ENCODE data around the gene DGKG.

The DGKG gene

DNA sequence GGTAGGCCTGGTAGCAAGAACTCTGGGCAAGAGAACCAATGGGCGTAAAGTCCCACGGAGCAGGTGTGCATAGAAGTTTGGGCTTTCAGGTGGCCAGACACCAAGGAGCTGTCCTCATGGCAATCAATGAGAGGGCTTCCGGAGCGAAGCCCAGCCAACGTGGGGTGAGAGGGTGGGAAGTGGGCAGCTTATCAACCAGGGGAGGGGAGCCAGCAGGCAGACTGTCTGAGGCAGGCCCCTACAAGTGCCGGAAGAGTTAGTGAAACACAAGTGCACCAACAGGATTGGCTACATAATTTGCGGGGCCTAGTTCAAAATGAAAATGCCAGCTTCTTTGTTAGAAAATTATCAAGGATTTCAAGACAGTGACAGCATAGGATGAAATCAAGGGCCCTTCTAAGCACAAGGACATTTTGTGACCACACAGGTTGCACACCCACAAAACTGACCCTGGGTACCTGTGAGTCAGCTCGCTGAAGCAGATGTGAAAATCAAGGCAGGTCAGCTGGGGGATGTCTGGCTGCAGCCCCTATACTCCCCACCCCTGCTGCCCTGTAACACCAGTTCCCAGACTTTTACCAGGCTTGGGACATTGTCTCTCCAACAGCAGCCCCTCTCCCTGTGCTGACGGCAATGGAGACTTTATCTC is 151.1 kb downstream of the DGKG start:
- no peak for DNase-seq (ENCODE audit: low read depth in 2 of 2)

DNA sequence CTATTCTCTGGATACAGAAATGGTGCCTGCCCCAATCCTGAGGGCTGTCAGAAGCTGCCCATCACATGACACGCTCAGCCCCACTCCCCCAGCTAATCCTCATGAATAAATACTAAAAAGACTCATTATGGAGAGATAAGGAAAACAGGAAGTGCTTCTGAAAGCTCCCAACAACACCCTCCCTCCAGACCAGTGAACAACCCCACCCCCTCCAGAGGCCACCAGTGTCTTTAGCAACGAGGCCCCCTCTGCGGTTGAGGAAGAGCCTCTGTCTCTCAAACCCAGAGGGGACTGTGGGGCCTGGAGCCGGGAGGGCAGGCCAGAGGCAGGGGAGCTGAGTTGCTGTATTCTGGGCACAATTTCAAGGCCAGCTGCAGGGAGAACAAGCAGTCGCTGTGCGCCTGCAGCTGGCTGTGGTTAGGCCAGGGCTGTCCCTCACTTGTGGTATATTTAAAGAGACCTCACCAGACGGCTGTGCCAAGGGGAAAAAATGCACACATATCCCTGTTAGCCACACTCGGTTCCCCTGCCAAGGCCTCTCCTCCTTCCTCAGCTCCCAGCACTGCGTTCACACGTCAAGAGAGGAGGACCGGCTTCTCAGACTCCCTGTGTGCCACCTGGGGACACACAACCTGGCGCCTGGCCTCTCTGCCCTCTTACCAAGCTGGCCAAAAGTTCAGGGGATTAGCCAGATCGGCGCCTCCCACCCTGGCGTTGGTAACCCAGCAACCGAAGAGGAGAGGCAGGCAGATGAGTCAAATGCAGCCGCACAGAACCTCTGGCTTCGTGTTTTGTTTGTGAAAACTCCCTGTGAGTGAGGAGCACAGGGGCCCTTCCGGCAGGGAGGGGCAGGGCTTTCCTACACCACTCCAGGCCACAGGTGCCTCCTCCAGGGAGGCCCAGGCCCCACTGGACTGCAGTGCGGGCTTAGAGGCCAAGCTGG is 152.0 kb downstream of the DGKG start:
- DNase-seq (ENCODE audit: low read depth in 2 of 2) = no peak

DNA sequence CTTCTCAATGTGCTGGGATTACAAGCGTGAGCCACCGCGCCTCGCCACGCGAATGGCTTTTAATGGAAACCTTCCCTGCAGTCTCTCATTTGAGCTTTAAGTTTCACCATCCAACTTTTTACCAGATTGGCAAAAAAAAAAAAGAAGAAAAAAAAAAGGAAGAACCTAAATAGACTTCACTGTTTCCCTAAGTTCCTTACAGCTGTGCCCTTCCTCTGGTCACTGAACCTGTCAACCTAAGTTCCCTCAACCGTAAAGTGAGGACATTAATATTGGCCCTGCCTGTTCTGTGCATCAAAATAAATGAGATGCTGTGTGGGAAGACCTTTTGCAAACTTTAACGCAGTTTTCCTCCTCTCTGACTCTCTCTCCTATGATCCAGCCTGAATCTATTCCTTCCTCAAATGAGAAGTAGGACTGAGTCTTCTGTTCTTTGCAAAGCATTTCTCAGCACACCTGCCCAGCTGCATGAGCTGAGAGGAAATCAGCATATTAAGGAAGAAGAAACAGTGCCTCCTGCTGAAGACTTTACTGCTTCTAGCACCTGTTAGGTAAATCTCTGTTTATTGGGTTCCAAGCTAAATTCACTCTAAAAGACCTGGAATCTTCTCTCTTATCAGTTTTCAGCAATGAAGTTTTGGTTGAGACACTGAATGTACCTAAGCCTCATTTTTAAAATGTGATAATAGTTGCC is 153.6 kb downstream of the DGKG start:
- DNase-seq (ENCODE audit: low read depth in 2 of 2) = no peak

DNA sequence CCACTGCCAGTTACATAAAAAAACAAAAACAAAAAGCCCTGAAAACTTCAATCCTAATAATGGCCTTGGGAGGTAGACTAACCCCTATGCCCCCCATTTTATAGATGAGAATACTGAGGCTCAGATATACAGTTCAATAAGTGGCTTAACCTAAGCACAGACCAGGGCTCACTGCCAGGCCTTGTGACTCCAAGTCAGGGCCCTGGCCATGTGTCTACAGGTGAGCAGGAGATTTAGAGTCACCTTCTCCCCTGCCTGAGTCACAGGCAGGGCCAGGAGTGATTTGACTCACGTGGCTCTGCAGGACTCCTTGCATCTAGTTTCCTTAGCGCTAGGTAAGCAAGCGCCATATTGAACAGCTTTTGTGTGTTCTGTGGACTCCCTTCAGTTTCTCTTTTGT is 154.5 kb downstream of the DGKG start:
- no peak for DNase-seq (ENCODE audit: low read depth in 2 of 2)

DNA sequence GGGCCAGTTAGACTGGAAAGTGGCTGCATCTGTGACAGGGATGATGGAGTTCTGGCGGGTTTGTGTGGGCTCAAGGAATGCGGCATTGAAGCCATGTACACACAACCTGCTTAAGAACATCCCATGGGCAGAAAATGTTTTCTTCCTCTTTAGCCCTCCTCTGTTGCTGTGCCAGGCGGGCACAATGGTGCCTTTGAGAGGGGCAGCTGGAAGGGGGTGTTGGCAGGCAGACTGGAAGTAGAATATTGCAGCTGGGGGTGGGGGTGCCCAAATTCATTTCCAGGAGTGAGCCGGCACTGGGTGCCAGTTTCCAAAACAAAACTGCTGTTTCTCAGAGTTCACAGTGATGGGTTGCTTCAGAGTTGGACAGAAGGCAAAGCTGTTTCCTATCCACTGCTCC is 161.3 kb downstream of the DGKG start:
- no peak for DNase-seq (ENCODE audit: low read depth in 2 of 2)

DNA sequence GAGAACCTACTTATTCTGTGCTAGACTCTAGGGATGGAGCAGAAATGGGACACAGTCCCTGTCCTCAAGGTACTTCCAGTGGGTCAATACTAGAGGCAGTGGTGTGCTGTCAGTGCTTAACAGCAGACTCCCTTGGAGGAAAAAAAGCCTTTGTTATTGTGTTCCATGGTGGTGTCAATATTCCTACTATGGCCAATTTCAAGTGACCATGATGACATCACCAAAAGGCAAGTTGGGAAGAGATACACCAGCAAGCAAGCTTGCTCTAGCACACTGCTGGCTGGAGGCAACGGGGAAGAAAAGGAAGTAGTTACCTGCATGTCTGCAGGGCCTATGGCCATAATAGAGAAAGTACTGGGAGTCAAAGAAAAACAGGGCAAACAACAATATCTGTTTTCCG is 163.6 kb downstream of the DGKG start:
- no peak for DNase-seq (ENCODE audit: low read depth in 2 of 2)

DNA sequence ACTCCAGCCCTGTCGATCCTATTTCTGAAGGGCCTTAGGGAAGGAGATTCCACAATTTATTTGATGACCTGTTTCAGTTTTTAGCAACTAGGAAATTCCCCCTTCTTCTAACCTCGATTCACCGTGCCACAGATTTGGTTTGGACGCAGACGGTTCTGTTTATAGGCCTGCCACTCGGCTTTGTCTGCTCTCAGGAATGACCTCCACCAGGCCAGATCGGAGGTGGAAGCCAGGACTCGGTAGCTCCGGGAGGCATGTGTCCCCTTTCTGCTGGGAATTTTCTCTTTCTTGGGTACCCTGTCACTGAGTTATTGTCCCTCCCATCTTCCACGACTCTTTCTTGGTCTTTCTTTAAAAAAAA is 167.6 kb downstream of the DGKG start:
- no peak for DNase-seq (ENCODE audit: low read depth in 2 of 2)

DNA sequence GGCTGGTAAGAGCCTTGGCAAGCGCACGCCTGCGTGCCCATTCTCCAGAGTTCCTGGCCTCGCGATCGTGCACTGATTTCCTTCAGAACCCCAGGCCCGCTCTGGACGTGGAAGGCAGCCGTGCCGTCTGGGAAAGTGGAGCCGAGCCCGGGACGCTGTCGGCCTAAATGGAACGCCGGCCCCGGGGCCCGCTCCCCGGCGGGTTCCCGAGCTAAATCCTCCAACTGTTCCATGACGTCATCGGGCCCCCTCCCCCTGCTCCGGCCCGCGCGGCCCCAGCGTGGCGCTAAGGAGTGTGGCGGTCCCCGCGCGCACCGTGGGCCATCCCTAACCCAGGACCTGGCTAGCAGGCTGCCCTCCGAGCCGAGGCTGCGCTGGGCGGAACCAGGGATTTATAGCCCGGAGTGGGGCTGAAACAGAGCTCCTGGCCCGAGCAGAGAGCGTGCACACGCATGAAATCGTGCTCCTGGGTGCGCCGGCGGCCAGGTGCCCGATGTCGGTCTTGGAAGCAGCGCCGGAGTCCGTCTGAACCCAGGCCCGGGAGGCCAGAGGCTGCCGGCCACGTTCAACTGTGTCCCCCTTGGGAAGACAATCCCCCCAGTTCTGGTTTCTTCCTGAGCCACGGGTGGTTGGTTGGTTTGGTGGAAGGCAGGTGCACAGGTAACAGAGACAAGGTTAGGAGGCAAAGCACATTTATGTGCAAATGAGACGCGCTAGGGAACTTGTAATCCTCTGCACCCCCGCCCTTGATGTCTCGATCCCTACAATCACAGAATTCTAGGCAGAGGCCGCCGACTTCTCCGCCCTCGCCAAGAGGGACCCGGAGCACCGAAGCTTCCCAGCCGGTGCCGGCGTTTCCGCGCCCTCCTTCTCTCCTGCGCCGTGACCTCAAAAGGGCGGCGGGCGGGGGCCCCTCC is 168.2 kb downstream of the DGKG start:
- no peak for DNase-seq (ENCODE audit: low read depth in 2 of 2)

DNA sequence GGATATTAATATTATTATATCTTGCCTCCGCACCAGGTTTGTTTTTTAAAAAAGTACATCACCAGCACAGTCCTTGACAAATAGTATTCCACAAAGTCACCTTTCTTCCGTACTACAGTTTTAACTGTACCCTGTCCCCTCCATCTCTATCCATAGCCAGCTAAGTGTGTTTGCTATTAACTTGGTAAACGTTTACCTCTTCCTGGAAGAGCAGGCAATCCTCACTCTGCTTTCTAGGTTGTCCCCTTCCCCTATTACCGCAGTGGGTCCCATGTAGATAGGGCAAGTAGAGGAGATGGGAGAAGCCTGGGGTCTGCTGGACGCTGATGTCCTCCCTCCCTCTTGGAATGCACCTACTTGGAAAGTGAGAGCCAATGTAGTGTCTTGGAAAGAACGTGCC is 169.2 kb downstream of the DGKG start:
- no peak for DNase-seq (ENCODE audit: low read depth in 2 of 2)

DNA sequence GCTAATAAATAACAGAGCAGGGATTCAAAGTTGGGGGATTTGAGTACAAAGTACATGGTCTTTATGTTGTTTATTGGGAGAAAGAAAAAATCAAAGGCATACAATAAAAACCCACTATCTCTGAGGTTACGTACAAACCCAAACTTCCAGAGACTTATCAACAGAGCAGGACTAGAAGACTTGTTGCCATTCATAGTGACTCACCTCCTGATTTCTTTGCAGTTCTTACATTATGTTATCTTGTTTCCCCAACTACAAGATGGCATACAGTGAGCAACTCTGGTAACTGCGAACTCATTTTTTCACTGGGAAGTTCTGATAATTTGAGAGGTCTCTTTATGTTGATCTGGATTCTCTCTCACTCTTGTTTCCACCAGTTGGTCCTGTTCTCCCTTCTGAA is 172.5 kb downstream of the DGKG start:
- DNase-seq (ENCODE audit: low read depth in 2 of 2) = no peak

DNA sequence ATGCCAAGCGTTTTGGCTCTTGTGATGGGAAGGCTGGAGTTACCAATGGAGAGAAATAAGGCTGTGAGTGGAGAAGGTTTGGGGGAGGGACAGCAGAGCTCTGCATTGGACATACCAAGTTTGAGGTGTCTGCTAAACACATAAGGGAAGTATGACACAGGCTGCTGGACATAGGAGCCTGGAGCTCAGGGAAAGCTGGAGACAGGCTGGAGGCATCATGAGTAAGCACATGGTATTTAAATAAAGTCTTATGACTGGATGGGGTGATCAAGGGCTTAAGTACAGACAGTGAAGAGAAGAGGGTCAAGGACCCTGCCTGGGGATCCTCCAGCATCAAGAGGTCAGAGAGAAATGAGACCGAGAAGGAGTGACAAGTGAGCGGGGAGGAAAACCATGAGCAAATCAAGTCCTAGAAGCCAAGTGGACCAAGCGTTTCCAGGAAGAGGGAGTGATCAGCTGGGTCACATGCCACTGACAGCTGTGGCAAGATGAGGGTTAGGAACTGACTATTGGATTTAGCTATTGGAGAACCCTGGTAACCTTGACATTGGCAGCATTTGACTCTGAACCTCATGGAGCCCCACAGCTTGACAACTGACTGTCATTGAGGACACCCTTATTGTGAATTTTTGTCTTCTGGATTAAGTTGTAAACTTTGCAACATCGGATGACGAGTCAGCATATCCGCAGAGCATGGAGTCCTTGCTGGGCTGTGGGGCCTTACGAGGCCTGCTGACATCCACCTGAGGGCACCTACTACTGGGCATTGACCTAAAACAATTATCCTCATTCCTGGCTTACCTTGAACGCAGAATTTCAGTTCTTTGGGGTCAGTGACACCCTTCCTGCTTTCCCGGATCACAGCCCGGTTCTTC is 174.4 kb downstream of the DGKG start:
- no peak for DNase-seq (ENCODE audit: low read depth in 2 of 2)

DNA sequence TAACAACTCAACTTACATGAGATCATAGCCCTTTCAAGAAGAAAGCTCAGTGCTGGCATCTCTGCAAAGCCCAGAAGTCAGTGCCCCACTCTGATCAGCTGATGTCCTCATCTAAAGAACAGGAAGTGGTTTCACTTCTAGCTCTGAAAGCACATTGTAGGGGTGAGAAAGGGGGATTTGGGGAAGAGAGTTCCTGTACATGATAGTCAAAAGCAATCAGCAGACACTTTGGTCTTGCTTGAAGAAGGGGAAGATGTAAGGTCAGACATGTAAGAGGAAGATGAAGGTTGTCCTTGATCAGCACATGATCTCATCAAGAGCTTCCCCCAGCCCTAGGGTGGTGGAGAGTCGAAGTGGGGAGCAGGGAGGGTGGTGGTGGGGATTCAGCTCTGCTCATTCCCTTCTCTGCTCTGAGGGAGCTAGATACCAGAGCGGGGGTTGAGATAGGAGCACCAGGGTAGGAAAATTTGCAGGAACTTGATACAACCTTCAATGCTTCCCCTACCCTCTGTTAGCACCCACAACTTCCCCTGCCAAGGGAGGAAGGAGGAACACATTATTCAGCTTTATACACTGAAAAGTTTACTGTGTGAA is 176.7 kb downstream of the DGKG start:
- DNase-seq (ENCODE audit: low read depth in 2 of 2) = no peak

DNA sequence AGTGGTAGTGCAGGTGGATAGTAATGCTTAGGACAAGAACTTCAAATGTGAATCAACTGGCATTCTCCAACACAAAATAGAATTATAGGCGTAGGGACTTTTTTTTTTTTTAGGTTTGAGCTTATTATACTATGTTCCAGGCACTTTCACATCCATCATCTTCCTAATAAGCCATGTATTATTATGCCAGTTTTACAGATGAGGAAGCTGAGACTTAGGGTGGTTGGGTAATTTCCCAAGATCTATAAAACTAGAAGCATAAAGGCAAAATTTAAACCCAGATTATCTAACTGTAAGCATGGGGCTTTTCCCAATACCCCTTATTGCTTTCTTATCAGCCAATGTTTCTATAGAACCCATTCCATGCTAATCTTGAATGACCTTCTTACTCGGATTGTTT is 178.0 kb downstream of the DGKG start:
- no peak for DNase-seq (ENCODE audit: low read depth in 2 of 2)

DNA sequence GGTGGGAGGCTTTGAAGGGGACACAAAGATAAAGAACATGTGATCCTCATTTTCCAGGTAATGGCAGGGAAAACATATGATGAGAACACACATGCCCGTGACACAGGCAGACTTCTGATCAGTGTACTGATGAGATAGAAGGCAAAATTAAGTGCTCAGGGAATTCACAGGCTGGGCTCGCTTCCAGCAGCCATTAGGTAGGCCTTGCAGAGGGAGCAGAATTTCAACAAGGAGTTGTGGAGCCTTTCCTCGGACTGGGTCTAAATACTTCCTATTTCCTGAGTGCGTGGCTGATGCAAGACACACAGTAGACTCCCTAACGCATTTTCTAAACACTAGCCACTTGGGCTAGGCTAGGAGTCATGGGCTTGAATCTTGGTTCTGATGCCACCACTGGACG is 179.2 kb downstream of the DGKG start:
- no peak for DNase-seq (ENCODE audit: low read depth in 2 of 2)

DNA sequence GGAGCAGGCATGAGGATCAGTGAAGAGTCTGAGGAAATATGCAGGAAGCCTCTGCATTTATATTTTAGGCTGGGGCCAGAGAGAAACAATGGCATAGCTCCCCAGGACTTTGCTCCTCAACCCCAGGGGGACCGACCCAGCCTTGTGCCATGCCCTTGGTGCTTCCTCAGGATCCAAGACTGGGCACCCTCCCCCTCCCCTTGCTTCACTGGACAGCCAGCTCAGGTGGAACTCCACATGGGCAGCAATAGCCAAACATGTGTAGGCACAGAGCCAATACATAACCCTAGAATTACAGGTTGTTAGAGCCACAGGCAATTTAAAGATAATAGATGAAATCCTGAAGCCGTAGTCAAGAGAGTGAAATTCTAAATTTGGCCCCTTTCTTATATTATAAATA is 180.1 kb downstream of the DGKG start:
- DNase-seq (ENCODE audit: low read depth in 2 of 2) = no peak

DNA sequence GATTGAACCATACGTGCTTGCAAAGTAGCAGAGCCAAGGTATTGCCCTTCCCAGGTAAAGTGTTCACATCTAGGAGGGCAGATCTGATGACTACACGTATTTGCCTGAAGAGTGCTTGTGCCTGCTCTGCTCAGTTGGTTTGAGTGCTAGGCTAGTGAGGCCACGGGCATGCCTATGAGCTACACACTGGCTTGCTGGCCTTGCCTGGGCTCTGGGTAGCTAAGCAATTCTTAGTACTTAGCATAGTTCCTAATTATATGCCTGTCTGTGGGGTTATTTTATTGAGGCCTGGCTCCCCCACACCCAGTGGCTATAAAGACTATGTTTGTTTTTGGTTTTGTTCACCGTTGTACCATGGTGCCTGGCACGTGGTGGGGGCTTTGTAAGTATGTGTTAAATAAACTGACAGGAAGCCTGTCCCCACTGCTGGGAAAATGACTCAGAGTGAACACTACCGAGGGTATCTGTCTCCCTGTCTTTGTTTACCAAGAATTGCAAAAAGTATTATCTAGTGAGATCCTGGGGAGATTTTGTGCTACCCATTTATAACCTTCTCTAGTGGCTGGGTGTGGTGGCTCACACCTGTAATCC is 181.0 kb downstream of the DGKG start:
- no peak for DNase-seq (ENCODE audit: low read depth in 2 of 2)

DNA sequence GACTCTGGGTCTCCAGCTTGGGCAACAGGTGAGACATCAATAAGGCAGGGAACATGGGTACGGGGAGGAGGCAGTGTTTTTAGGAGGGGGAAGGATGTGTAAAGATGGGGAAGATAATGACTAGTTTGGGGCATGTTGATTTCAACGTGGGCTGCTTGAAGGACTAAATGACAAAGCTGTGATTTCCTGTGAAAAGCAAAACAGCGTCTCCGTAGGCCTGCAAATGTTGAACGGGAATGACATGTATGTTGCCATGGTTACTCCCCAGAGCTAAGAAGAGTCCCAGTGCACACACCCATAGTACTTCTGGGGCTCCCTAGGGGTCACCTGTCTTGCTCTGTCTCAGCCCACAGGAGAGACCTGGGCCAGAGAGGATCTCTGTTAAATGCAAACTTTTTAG is 181.9 kb downstream of the DGKG start:
- no peak for DNase-seq (ENCODE audit: low read depth in 2 of 2)

DNA sequence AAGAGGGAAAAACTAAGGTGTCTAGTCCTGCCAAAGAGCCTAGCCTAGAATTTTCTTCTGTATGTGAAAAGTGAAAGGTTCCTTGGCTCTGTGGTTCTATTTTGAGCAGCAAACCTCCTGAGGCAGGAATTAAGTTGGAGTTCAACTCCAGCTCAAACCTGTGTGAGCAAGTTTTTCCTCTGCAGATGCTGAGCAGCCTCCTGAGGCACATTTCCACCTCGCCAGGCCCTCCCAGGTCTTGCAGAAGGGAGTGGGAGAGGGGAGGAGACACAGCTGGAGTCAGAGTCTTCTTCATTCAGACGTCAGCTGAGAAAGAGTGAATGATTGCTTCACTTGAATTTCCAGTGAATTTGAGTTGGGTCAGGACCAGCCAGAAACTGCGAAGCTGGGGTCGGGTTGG is 183.6 kb downstream of the DGKG start:
- no peak for DNase-seq (ENCODE audit: low read depth in 2 of 2)

DNA sequence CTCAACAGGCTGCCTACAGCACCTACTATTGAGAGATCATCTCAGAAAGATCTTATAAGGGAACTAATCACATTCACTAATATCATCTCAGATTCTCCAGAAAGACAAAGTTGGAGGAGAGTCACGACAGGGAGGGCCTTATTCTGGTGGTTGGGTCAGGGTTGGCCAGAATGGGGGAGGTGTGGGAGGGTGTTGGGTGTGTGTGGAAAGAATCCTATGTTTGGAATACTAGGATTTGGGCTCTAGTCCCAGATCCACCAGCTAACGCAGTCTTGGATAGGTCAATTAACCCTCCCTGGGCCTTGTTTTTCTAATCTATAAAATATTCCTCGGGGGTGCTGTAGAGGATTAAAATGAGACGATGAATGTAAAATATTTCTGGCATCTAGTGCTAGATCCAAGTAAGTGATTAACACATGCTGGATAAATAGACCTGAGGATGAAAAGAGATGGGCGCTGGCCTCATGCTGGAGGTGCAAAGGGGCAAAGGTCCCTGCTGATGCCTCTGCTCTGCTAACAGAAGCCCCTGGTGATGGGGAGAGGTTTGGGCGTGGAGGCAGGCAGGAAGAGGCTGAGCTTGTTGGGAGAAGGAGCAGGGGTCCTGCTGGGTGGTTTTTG is 185.6 kb downstream of the DGKG start:
- DNase-seq (ENCODE audit: low read depth in 2 of 2) = no peak

Measured in activated CD4-positive, alpha-beta T cell treated with anti-CD3 and anti-CD28 coated beads for 24 hours (primary cell).